HG03469 (cell line): ENCODE measurements around the gene GDF11.

Experiments
- ATAC-seq: cut with Tn5 transposase; IDR thresholded peaks from one replicate; pipeline ENCODE4 v1.9.1; 2021; ENCODE audit warnings: mild to moderate bottlenecking, moderate library complexity, moderate number of reproducible peaks; ENCODE audit not compliant: unreplicated experiment

The GDF11 gene

DNA sequence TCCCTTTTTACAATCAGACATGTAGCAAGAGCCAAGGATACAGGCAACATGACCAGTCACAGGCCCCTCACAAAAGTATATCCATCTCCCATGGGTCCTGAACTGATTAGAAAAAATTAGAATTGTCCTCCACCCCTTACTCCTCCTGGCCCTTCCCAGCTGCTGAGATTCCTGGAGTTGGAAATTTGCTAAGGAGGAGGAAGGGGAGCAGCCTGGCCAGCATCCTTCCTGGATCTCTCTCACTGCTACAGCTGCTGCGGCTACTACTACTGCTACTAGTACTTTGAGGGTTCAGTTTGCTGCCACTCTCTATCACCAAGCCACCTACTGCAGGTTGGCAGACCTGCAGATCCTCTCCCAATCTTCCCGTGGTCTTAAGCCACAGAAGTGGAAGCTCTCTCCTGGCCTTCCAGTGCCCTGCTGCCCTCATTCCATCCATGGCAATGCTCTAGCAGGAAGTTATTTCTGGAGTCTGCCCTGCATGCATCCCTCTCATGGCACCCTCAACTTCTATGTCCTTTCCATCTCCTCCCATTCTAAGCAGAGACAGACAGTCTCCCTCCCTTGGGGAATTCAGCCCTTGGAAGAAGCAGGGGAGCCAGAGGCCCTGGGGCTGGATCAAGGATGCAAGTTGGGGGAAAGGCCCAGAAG, 36.2 kb upstream of the GDF11 start:
- ATAC-seq = no peak

DNA sequence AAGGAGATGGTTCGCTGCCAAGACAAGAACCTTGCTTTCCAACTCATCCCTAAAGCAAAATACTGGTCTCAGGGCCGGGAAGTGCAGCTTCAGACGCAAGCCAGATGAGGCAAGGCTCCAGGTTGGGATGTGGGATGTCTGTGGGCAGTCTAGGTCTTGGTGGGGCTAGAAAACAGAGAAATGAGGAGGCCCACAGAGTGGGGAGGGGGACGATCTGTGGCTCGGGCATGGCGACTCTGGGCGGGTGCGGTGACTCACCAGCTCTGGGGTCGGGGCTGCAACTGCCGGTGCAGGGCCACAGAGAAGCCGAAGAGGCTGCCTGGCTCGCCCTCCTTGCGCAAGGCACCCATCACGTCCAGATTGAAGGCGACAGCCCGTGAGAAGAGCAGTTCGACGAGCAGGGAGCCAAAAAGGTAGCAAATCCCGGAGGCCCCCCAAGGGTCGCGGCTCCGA, 35.7 kb upstream of the GDF11 start:
- ATAC-seq = no peak

DNA sequence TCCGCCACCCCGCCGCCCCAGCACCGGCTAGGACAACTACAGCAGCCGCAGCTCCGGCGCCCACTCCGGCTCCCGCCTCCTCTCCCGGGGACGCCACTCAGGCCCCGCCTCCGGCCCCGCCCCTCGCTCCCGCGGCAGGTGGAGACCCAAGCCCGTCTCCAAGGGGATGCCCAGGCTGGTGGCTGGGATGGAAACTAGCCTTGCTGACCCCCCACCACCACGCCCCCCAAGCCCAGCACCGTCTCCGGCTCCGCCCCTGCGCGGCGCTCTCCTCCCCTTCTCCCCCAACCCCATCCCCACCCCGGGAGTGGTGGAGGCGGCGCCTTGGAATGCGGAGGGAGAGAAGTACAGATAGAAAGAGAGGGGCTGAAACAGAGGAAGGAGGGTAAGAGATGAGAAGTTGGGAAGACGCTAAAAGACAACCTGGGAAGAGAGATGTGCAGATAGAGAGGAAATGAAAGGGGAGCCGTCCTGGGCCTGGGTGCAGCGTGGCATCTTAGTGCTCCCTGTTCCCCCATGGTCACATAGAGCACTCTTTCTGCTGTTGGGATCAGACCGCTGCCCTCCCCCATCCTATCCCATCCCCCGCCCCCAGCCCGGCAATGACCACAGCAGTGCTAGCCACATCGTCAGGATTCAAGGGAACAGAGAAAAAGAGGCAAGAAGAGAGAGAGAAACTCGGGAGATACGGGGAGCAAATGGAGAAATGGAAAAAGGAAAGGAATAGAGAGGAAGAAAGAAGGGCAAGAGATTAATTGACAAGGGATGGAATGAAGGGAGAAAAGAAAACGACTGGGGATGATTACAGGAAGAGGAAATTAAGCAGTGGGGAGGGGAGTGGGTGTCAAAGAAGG, 34.9 kb upstream of the GDF11 start, which contains the start of gene ITGA7:
ITGA7 (minus strand) TSS at position 64 of the 854 bp plus-strand sequence. CDS start 222 bp downstream, outside the sequence.
- ATAC-seq = no peak

DNA sequence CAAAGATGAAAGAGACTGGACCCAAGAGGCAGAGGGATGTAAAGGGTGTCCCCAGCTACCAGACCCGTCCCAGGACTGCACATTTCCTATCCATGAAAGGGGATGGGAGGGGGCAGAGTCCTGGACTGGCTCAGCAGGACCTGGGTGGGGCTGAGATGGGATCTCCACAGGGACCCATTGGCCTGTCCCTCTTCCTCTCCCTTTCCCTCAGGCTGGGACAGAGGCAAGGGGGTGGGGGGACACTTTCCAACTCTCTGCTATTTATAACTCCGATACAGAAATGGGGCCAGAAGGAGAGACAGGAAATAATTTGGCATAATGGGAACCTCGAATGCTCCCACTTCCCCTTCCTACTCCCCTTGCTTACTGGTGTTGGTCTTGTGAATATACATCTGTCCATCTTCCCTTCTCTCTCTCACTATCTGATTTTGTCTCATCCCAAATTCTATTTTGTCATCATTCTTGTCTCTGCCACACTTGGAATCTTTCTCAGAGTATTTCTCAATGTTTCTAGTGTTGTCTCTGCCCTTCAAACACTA, 34.2 kb upstream of the GDF11 start:
- ATAC-seq = no peak

DNA sequence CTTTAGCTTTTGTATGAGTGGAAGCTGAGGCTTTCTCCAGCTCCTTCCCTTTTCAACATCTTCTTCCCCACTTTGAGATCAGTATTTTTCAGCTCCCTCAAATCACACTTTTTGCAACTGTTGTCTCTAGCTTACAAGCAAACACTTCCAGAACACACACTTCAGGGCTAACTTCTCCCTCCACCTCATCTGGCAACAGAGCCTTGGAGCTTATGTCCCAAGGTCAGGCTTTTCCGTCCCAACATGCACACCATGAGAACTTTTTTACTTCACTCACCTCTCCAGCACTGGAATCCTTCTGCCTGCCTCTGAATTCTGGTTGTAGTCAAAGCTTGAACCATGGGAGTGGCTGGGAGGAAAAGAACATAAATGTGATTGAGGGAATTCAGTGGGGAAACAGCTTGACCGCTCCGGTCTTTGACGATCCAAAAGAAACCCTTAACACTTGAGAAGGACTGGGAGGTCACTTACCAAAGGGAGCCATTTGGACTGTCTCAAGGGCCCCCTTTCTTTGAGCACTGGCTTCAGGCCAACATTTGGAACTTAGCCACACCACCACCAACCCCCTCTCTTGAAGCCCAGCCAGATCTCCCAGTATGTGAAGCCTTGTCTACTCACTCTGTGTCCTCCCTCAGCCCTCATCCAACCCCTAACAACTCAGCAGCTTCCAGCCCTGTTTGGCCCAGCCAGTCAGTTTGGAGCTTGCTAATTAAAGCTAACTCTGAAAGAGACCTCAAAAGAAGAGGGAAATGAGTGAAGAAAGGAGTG, 31.0 kb upstream of the GDF11 start:
- ATAC-seq = no peak

DNA sequence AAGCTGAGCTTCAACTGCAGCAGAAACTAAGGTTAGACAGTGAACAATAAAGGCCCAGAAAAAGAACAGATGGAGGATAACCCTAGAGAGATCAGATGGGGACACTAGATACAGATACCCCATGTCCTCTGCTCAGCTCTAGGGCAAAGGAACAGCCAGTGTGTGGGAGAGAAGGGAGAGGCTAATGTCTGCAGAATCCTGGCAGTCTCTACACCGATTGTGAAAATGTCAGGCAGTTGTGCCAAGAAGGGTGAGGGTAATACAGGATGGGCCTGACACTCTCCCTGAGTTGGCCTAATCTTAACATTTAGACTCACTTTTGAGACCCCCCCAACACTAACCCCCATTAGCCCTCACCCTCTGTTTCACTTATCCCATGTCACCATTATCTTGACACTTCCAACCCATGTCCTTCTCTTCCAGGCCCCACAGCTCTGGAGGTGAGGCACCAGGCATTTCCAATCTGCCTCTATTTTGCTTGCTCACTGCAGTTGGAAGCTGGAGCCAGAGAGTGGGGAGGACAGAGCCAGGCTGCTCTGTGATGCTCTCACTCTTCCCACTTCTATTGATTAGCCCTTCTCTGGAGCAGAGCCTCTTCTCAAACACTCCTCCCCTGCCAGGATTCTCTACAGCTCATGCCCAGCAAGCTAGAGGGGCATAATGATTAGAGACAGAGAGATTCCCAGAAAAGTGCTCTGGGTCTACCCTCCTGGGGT, 30.1 kb upstream of the GDF11 start:
- ATAC-seq = no peak

DNA sequence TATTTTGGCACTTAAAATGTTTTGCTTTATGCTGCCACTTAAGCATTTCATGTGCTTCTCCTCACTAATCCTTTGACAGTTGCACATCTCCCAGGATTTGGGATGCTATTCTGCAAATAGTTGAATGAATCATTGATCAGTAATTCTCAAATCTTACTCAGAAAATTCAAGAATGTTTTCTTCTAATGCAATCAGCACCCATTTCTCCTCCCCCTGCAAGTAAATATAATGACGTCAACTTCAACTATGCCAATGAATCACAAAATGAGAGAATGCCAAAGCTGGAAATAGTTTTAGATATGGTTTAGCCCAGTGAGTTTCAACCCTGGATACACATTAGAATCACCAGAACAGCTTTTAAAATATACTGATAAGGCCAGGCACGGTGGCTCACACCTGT, 29.2 kb upstream of the GDF11 start:
- ATAC-seq = no peak

DNA sequence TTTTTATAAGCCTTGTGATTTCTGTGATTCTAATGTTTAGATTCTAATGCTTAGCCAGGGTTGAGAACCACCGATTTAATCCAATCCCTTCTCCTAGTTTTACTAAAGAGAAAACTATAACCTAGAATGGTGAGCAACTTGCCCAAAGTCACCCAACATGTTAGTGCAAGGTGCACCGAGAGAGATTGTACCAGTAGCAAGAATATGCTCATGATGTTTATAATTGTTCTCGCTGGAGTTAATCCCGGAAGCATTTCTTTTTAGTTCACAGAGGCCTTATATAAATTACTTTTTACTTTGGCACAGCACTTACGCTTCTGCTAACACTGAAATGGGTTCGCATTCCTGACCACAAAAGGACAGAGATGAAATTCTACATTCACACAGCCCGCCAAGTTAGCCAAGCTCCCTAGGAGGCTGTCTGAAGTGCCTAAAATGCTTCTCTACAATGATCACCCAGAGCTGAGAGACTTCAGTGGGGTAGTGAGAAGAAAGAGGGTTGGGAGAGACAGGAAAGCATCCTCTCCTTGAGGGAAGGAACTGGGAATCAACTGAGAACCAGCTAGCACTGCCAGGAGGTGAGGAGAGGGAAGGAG, 27.7 kb upstream of the GDF11 start:
- no peak for ATAC-seq

DNA sequence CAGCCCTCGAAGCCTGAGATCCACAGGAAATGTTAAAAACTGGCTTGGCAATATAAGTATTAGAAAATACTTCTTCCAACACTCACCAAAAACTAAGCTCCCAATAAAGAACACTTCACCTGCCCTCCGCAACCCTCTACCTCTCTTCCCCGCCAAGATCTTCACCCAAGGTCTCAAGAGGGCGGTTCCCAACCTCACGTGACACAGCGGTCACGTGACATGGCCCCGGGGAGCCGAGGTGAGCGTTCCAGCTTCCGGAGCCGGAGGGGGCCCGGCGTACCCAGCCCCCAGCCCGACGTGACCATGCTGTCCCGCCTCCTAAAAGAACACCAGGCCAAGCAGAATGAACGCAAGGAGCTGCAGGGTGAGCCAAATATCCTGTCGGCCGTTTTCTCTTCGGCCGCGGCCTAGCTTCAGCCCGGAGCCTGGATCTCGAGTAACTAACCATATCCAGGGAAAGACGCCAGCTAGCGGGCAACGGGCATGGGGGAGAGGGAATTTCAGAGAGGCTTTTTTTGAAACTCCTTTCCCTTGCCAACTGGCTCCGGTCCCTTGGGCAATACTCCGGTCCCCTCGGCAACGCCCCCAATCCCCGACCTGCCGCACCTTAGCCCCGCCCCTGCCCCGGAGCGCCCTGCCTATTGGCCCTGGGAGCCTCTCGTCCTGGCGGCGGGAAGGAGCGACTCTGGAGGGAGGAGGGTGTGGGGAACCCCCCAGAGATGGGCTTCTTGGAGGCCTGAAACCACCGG, 26.9 kb upstream of the GDF11 start, which contains the start of gene BLOC1S1:
BLOC1S1 (plus strand) TSS at position 214 of the 749 bp plus-strand sequence; CDS start at position 220, 6 bp downstream.
- ATAC-seq = peak; percentile 57

DNA sequence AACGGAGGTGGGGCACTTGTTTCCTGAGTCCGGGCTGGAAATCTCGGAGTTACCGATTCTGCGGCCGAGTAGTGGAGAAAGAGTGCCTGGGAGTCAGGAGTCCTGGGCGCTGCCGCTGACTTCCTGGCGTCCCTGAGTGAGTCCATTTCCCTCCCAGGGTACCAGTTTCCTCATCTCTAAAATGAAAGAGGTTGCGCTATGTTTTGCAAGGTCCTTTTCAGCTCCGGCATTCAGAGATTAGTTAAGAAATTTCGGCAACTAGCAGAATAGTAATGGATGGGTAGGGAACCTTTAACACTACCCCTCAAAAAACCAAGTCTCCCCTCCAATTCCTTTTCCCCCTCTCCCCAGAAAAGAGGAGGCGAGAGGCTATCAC, 26.4 kb upstream of the GDF11 start:
- ATAC-seq = peak; percentile 13

DNA sequence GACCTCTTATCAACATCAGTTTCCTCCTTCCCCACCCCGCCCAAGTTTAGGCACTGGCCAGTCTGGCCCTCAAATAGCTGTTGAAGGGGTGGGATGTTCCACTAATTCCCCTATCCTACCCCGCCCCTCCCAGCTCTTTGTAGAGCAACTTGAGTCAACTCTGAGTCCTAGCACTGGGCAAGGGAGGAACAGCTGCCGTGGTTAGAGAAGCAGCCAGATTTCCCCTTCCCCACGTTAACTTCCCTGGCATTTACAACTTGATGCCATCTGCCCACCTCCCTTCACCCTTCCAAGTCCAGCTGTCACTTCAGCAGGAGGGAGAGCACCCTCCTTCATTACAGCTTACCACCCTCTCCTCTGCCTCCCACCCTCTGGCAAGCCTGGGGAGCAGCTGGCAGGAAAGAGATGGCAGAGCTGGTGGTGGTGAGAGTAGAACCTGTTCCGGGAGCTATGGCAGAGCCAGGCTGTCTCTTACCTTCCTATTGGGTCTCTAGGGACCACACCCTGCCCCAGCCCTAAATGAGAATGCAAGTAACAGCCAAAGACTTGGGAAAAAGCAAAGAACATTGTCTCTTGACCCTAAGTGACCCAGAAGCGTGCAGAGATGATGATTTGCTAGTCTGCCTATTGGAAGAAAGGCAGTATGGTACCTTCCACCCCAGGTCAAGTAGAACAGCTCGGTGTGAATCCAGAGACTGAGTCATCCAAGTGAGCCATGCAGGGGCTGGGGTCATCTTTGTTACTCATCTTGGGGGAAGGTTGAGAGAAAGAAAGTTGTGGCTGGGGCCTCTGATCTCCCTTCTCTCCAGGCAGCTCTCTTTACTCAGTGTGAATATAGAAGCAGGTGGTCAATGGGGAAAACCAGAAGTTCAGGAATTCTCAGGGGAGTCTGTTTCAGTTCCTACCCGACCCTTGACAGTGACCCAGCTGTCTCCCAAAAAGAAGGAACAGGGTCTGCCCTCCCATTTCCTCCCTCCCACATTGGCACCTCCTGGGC, 25.6 kb upstream of the GDF11 start:
- ATAC-seq = no peak

DNA sequence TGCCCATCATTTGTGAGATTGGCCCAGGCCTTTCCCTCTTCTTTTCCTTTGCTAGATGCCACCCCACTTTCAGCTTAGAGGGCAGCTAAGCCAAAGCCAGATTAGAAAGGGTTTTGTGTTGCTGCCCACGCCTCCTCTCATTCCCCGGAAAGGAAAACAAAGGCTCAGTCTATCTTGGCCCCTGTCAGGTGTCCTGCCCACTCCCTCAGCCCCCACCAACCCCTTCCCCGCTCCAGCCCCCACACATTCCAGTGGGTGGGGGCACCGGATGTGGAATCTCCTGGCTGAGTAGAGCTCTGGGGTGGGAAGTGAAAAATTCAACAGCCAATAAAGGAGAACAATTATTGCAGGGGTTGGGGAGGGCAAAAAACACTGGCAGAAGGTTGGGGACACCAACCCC, 24.9 kb upstream of the GDF11 start:
- ATAC-seq = no peak

DNA sequence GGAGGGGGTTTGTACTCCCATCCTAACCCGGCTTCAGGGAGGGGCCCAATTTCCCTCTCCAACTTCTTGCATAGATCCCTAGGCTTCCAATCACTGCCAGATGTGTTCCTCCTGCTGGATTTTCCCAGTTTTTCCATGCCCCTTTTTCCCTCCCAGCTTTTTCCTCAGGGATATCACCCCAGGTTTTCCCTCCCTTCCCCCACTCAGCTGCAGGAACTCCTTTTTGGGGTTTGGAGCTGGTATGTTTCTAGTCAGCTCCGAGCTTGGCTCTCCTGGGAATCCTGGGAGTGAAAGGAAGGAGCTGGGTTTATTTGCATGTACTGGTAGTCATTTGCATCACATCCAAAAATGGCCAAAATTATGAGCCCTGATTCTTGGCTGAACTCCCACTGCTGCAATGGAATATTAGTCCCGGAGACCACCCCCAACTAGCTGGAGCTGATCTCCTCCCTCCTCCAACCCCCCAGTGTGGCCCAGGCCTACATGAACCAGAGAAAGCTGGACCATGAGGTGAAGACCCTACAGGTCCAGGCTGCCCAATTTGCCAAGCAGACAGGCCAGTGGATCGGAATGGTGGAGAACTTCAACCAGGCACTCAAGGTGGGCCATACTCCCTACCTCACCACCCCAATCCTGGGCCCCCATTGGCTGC, 24.2 kb upstream of the GDF11 start:
- ATAC-seq = no peak

DNA sequence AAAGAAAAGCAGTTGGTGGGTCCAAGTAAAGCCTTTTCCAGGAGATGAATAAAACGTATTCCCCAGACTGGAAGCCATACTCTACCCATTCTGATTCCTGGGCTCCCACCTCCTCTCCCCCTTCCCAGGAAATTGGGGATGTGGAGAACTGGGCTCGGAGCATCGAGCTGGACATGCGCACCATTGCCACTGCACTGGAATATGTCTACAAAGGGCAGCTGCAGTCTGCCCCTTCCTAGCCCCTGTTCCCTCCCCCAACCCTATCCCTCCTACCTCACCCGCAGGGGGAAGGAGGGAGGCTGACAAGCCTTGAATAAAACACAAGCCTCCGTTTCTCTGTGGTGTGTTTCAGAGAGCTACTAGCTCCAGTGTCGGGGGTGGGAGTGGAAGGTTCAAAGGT, 23.6 kb upstream of the GDF11 start:
- no peak for ATAC-seq

DNA sequence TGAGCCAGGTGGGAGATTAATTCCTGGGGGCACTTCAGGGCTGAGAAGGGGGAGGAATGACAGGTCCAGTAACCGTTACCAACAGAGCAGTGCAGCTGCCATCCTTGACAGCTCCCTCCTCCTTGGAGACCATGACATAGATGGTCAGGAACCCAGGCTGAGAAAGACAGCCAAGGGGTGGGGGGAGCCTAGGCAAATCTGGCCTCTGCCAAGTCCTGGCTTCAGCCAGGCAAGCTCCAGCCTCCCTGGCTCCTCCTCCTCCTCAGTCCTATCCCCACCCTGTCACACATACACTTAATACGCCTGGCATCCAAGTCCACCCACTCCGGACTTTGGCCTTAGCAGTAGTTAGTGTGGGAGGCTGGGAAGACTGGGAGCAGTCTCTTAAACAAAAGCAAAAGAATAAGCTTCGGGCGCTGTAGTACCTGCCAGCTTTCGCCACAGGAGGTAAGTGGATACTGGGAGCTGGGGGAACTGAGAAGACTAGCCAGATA, 22.8 kb upstream of the GDF11 start, which contains the start of gene RDH5:
RDH5 (plus strand) TSS at position 323 of the 494 bp plus-strand sequence. CDS start 792 bp downstream, outside the sequence.
- no peak for ATAC-seq

DNA sequence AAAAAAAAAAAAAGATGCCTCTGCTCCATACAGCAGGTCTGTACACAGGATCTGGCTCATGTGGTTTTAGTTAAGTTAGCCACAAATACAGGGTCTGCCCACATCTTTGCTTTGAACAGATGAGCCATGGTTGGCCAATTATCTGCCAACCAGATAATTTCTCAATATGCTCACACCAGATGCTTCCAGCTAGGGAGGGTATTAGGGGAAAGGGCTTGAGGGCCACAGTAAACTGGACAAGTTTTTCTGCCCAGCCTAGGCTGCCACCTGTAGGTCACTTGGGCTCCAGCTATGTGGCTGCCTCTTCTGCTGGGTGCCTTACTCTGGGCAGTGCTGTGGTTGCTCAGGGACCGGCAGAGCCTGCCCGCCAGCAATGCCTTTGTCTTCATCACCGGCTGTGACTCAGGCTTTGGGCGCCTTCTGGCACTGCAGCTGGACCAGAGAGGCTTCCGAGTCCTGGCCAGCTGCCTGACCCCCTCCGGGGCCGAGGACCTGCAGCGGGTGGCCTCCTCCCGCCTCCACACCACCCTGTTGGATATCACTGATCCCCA, 22.0 kb upstream of the GDF11 start:
- ATAC-seq = no peak
